Mesenchymal stem cell (in vitro differentiated cells and primary cell): ENCODE data around the gene AIG1.

Experiments used
- DNase-seq: peaks from one replicate; pipeline ENCODE4 v3.0.0-alpha.2; 2013
- H2AFZ ChIP-seq: one replicate; pipeline ENCODE4 v1.6.1; 2013; ENCODE audit warnings: low read depth, mild to moderate bottlenecking, control low read depth, inconsistent platforms, low read length, moderate library complexity
- H2AK5ac ChIP-seq: 2 replicates; pipeline ENCODE4 v1.6.1; 2013; ENCODE audit warnings: low read length, moderate library complexity, mild to moderate bottlenecking, inconsistent platforms; ENCODE audit not compliant: severe bottlenecking
- H2BK120ac ChIP-seq: one replicate; pipeline ENCODE4 v1.6.1; 2013; ENCODE audit warnings: low read depth, mild to moderate bottlenecking, inconsistent platforms, low read length, moderate library complexity
- H2BK12ac ChIP-seq, 2 experiments: one replicate each; pipeline ENCODE4 v1.6.1; 2013; ENCODE audit warnings: inconsistent platforms in 2 of 2, low read length in 2 of 2, mild to moderate bottlenecking in 2 of 2, moderate library complexity in 2 of 2, control low read depth in 1 of 2
- H2BK15ac ChIP-seq: one replicate; pipeline ENCODE4 v1.6.1; 2013; ENCODE audit warnings: mild to moderate bottlenecking, low read depth, inconsistent platforms; ENCODE audit not compliant: poor library complexity, severe bottlenecking
- H2BK5ac ChIP-seq: 2 replicates; pipeline ENCODE4 v1.6.1; 2013; ENCODE audit warnings: low read depth, mild to moderate bottlenecking, low read length, control low read depth, inconsistent platforms; ENCODE audit not compliant: poor library complexity, severe bottlenecking
- H3K14ac ChIP-seq, 2 experiments: one replicate each; pipeline ENCODE4 v1.6.1; 2013; ENCODE audit warnings: inconsistent platforms in 2 of 2, low read length in 2 of 2, control low read depth in 1 of 2, mild to moderate bottlenecking in 1 of 2, moderate library complexity in 1 of 2
- H3K18ac ChIP-seq, 2 experiments: one replicate each; pipeline ENCODE4 v1.6.1; 2013; ENCODE audit warnings: inconsistent platforms in 2 of 2, low read length in 2 of 2, control low read depth in 1 of 2, low read depth in 1 of 2, mild to moderate bottlenecking in 1 of 2
- H3K23ac ChIP-seq, 2 experiments: one replicate each; pipeline ENCODE4 v1.6.1; 2013; ENCODE audit warnings: inconsistent platforms in 2 of 2, low read length in 2 of 2, mild to moderate bottlenecking in 2 of 2, moderate library complexity in 2 of 2, control low read depth in 1 of 2
- H3K27ac ChIP-seq: 2 replicates; pipeline ENCODE4 v1.5.1; 2013; ENCODE audit warnings: mild to moderate bottlenecking, moderate library complexity, low read length, control low read depth, inconsistent platforms; ENCODE audit not compliant: poor library complexity, severe bottlenecking
- H3K27me3 ChIP-seq, 2 experiments: 2 replicates each; pipeline versions ENCODE4 v1.6.1 to v1.7.0; 2013; ENCODE audit warnings: low read length in 2 of 2, mild to moderate bottlenecking in 2 of 2, moderate library complexity in 2 of 2, control low read depth in 1 of 2, inconsistent platforms in 1 of 2; ENCODE audit not compliant: control insufficient read depth in 1 of 2, insufficient read depth in 1 of 2
- H3K36me3 ChIP-seq, 2 experiments: 2 replicates each; pipeline versions ENCODE4 v1.6.1 to v1.7.0; 2013; ENCODE audit warnings: low read length in 2 of 2, control low read depth in 1 of 2, inconsistent platforms in 1 of 2, low read depth in 1 of 2, mild to moderate bottlenecking in 1 of 2; ENCODE audit not compliant: insufficient read depth in 2 of 2, control insufficient read depth in 1 of 2
- H3K4ac ChIP-seq, 2 experiments: one replicate each; pipeline ENCODE4 v1.6.1; 2013; ENCODE audit warnings: inconsistent platforms in 2 of 2, low read length in 2 of 2, mild to moderate bottlenecking in 2 of 2, moderate library complexity in 2 of 2, control low read depth in 1 of 2, low read depth in 1 of 2
- H3K4me1 ChIP-seq: 2 replicates; pipeline ENCODE4 v1.6.1; 2013; ENCODE audit warnings: low read depth, low read length, control low read depth; ENCODE audit not compliant: control insufficient read depth, insufficient read depth
- H3K4me2 ChIP-seq: 2 replicates; pipeline ENCODE4 v1.6.1; 2013; ENCODE audit warnings: low read length, mild to moderate bottlenecking, inconsistent platforms; ENCODE audit not compliant: poor library complexity, severe bottlenecking
- H3K4me3 ChIP-seq, 2 experiments: 2 replicates each; pipeline versions ENCODE4 v1.5.1 to v1.7.0; 2013; ENCODE audit warnings: low read length in 2 of 2, mild to moderate bottlenecking in 2 of 2, control low read depth in 1 of 2, low read depth in 1 of 2; ENCODE audit not compliant: insufficient read depth in 1 of 2
- H3K79me1 ChIP-seq: replicated peaks from 2 replicates; pipeline ENCODE4 v1.6.1; 2013; ENCODE audit warnings: mild to moderate bottlenecking, control low read depth, low read length, inconsistent platforms; ENCODE audit not compliant: poor library complexity, severe bottlenecking
- H3K9ac ChIP-seq: 2 replicates; pipeline ENCODE4 v1.7.0; 2013; ENCODE audit warnings: mild to moderate bottlenecking, low read length, moderate library complexity
- H3K9me3 ChIP-seq: 2 replicates; pipeline ENCODE4 v1.7.0; 2013; ENCODE audit warnings: mild to moderate bottlenecking, low read length; ENCODE audit not compliant: control insufficient read depth
- H4K8ac ChIP-seq: one replicate; pipeline ENCODE4 v1.6.1; 2013; ENCODE audit warnings: inconsistent platforms, mild to moderate bottlenecking, low read length, moderate library complexity
- H4K91ac ChIP-seq: one replicate; pipeline ENCODE4 v1.6.1; 2013; ENCODE audit warnings: mild to moderate bottlenecking, low read length, inconsistent platforms
- WGBS: methylation state at CpG from one replicate; pipeline ENCODE4 v1.1.7; 2013; ENCODE audit warnings: mixed read lengths; 5-methylcytosine and 5-hydroxymethylcytosine counted together

Gene AIG1

GRCh38 chr6:143288923-143289322, 228.2 kb downstream of the AIG1 start:
- no peak overlapping the region for H2BK12ac ChIP-seq
- H2AFZ ChIP-seq, result no peak overlapping the region
- WGBS, result 63% methylated on average over 1 of the region's 1 CpG
- DNase-seq, result no peak
- no peaks in the 10 kb centered on the region for H3K79me1 ChIP-seq
- H3K4me1 ChIP-seq, result no peaks in the 10 kb centered on the region
- no peak overlapping the region for H3K9ac ChIP-seq
- no peak overlapping the region for H3K4ac ChIP-seq
- no peak overlapping the region for H2BK15ac ChIP-seq
- no peaks in the 10 kb centered on the region for H3K36me3 ChIP-seq
- H3K14ac ChIP-seq, result no peak overlapping the region
- H3K27me3 ChIP-seq, result no peaks in the 10 kb centered on the region
- no peak overlapping the region for H3K27ac ChIP-seq
- H4K8ac ChIP-seq, result no peak overlapping the region
- H2BK120ac ChIP-seq, result no peak overlapping the region
- no peak overlapping the region for H4K91ac ChIP-seq
- no peak overlapping the region for H3K4me3 ChIP-seq
- H3K18ac ChIP-seq, result no peak overlapping the region
- H3K23ac ChIP-seq, result no peak overlapping the region
- no peak overlapping the region for H3K4me2 ChIP-seq
- no peaks in the 10 kb centered on the region for H3K9me3 ChIP-seq
- H2AK5ac ChIP-seq, result no peak overlapping the region
- H2BK5ac ChIP-seq, result no peak overlapping the region

GRCh38 chr6:143290206-143290605, 229.5 kb downstream of the AIG1 start:
- Histone ChIP-seq H3K4me3 (no peak overlapping the region), H2AFZ (no peak overlapping the region), H3K27ac (no peak overlapping the region), H2BK12ac (no peak overlapping the region), H3K4me2 (no peak overlapping the region), H2BK15ac (no peak overlapping the region), H3K79me1 (no peaks in the 10 kb centered on the region), H3K27me3 (no peaks in the 10 kb centered on the region), H2BK5ac (no peak overlapping the region), H4K91ac (no peak overlapping the region), H3K4me1 (no peaks in the 10 kb centered on the region), H2AK5ac (no peak overlapping the region), H3K14ac (no peak overlapping the region), H2BK120ac (no peak overlapping the region), H3K9ac (no peak overlapping the region), H4K8ac (no peak overlapping the region), H3K4ac (no peak overlapping the region), H3K18ac (no peak overlapping the region), H3K36me3 (no peaks in the 10 kb centered on the region), H3K23ac (no peak overlapping the region), H3K9me3 (no peaks in the 10 kb centered on the region)
- no peak for DNase-seq
- 75% methylated on average over 7 of the region's 7 CpGs for whole genome bisulfite sequencing

GRCh38 chr6:143293523-143293922, 232.8 kb downstream of the AIG1 start:
- Histone ChIP-seq H3K27me3 (no peaks in the 10 kb centered on the region), H3K9me3 (no peaks in the 10 kb centered on the region), H3K4ac (no peak overlapping the region), H2BK5ac (no peak overlapping the region), H2BK15ac (no peak overlapping the region), H4K91ac (no peak overlapping the region), H3K4me1 (no peaks in the 10 kb centered on the region), H2BK12ac (no peak overlapping the region), H4K8ac (no peak overlapping the region), H3K9ac (no peak overlapping the region), H3K18ac (no peak overlapping the region), H2AK5ac (no peak overlapping the region), H3K14ac (no peak overlapping the region), H3K4me2 (no peak overlapping the region), H3K79me1 (no peaks in the 10 kb centered on the region), H3K36me3 (no peaks in the 10 kb centered on the region), H3K4me3 (no peak overlapping the region), H2BK120ac (no peak overlapping the region), H3K23ac (no peak overlapping the region), H3K27ac (no peak overlapping the region), H2AFZ (no peak overlapping the region)
- no peak for DNase-seq

GRCh38 chr6:143294265-143294860, 233.7 kb downstream of the AIG1 start:
- no peaks in the 10 kb centered on the region for H3K9me3 ChIP-seq
- no peak overlapping the region for H3K4ac ChIP-seq
- no peaks in the 10 kb centered on the region for H3K27me3 ChIP-seq
- no peak overlapping the region for H2BK120ac ChIP-seq
- no peaks in the 10 kb centered on the region for H3K4me1 ChIP-seq
- H3K23ac ChIP-seq, result no peak overlapping the region
- no peak overlapping the region for H2BK5ac ChIP-seq
- no peak overlapping the region for H2AFZ ChIP-seq
- H3K79me1 ChIP-seq, result no peaks in the 10 kb centered on the region
- no peak overlapping the region for H2BK12ac ChIP-seq
- WGBS, result no CpG with 5 or more reads among the region's 1 CpG
- H3K14ac ChIP-seq, result no peak overlapping the region
- H3K4me2 ChIP-seq, result no peak overlapping the region
- no peak overlapping the region for H4K91ac ChIP-seq
- H3K18ac ChIP-seq, result no peak overlapping the region
- H3K4me3 ChIP-seq, result no peak overlapping the region
- no peak overlapping the region for H3K27ac ChIP-seq
- H3K9ac ChIP-seq, result no peak overlapping the region
- no peaks in the 10 kb centered on the region for H3K36me3 ChIP-seq
- no peak overlapping the region for H2AK5ac ChIP-seq
- no peak for DNase-seq
- H4K8ac ChIP-seq, result no peak overlapping the region
- no peak overlapping the region for H2BK15ac ChIP-seq
